Sigmoid colon (tissue), 4 donors: ENCODE data around the gene LTC4S.

Source experiments
- EP300 ChIP-seq, 4 donors: sonication (generic); formaldehyde crosslinking; IDR thresholded peaks; one replicate each; pipeline ENCODE4 v1.6.1; 2017; ENCODE audit warnings: antibody characterized with exemption in 4 of 4
- POLR2A ChIP-seq, 2 donors: fragments of 450-650 bp; IDR thresholded peaks; one replicate each; pipeline ENCODE4 v1.6.1; 2016; ENCODE audit warnings: antibody characterized with exemption in 2 of 2, mild to moderate bottlenecking in 2 of 2, moderate library complexity in 2 of 2
- TF ChIP-seq, protein P1 (sequence below), 4 experiments: fragments of 450-650 bp in 3 of 4; fragments of 200-600 bp in 1 of 4; IDR thresholded peaks; one replicate each; pipeline ENCODE4 v1.5.1; 2016 to 2019; ENCODE audit warnings: antibody characterized with exemption in 4 of 4, mild to moderate bottlenecking in 3 of 4, moderate library complexity in 2 of 4

DNA sequence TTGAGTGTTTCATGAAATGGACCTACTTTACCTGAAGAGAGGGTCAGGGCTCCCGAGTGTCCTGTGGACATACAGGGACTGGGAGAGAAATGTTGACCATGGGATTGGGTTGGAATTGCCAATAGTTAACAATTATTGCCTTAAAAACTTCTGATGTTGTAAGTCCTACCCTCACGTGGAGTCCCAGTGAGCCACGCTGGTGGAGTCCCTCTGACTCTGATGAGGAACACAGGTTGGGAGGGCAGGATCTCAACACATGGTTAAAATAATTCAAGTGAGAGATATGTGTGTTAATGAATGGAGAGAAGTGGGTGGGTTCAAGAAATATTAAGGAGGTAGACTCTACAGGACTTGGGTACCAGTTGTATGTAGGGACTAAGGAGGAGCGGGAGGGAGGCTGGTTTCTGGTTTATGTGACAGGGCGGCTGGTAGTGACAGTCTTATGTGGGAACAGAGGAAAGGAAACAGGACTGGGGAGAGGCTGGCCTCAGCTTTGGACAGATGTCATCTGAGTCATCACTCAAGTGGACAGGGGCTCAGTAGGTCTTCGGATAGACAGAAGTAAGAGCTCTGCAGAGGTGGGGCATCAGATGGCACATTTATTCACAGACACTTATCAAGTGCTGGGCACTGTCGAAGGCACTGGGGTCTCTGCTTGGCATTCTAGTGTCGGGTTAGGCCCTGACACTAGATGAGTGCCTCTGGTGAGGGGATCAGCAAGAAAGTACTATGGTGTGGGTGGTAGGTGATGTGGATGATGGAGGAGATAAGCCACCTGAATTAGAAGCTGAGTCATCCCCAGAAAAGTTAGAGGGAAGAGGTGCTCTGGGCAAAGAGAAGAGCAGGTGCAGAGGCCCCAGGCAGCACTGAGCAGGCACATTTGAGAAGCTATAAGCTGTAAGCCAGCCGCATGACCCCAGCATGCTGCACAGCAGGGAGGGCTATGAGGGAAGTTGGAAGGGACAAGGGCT, 33.9 kb upstream of the LTC4S start:
- TF ChIP-seq EP300 (IDR thresholded peaks at IDR 0.05), result no peak
- TF ChIP-seq POLR2A (IDR thresholded peaks at IDR 0.05), result no peak
- TF ChIP-seq, protein P1, sequence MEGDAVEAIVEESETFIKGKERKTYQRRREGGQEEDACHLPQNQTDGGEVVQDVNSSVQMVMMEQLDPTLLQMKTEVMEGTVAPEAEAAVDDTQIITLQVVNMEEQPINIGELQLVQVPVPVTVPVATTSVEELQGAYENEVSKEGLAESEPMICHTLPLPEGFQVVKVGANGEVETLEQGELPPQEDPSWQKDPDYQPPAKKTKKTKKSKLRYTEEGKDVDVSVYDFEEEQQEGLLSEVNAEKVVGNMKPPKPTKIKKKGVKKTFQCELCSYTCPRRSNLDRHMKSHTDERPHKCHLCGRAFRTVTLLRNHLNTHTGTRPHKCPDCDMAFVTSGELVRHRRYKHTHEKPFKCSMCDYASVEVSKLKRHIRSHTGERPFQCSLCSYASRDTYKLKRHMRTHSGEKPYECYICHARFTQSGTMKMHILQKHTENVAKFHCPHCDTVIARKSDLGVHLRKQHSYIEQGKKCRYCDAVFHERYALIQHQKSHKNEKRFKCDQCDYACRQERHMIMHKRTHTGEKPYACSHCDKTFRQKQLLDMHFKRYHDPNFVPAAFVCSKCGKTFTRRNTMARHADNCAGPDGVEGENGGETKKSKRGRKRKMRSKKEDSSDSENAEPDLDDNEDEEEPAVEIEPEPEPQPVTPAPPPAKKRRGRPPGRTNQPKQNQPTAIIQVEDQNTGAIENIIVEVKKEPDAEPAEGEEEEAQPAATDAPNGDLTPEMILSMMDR (IDR thresholded peaks at IDR 0.05), result no peak
